Stimulated activated CD8-positive, alpha-beta memory T cell treated with anti-CD3 and anti-CD28 coated beads, Interleukin-4, amount 100 ng/mL, for 1 hour (primary cell): Measurements from ENCODE around the gene PNLIPRP1.

Experiments
- DNase-seq, 2 donors: peaks; one replicate each; pipeline ENCODE4 v3.0.0-alpha.2; 2020; ENCODE audit warnings: low read depth in 2 of 2, low spot score in 1 of 2

Gene PNLIPRP1

GRCh38 chr10:116631871-116632295, 41.1 kb downstream of the PNLIPRP1 start:
- DNase-seq = no peak

GRCh38 chr10:116632596-116633215, 41.9 kb downstream of the PNLIPRP1 start:
- no peak for DNase-seq

- DNase-seq = no peak
Observed at GRCh38 chr10:116633216-116633600, 42.4 kb downstream of the PNLIPRP1 start.

GRCh38 chr10:116634126-116634975, 43.6 kb downstream of the PNLIPRP1 start:
- DNase-seq = no peak

- DNase-seq = no peak
Observed at GRCh38 chr10:116636385-116636784, 45.6 kb downstream of the PNLIPRP1 start.

- DNase-seq = no peak
Observed at GRCh38 chr10:116636976-116637375, 46.2 kb downstream of the PNLIPRP1 start.

- no peak for DNase-seq
Observed at GRCh38 chr10:116637830-116638229, 47.1 kb downstream of the PNLIPRP1 start.

- DNase-seq = no peak
Observed at GRCh38 chr10:116646502-116646901, 55.7 kb downstream of the PNLIPRP1 start.

GRCh38 chr10:116648903-116649302, 58.1 kb downstream of the PNLIPRP1 start:
- DNase-seq = no peak

GRCh38 chr10:116653885-116654284, 63.1 kb downstream of the PNLIPRP1 start:
- no peak for DNase-seq

GRCh38 chr10:116654816-116655215, 64.1 kb downstream of the PNLIPRP1 start:
- DNase-seq = no peak

GRCh38 chr10:116655568-116655967, 64.8 kb downstream of the PNLIPRP1 start:
- no peak for DNase-seq

GRCh38 chr10:116656044-116656443, 65.3 kb downstream of the PNLIPRP1 start:
- no peak for DNase-seq

GRCh38 chr10:116657863-116658551, 67.2 kb downstream of the PNLIPRP1 start:
- DNase-seq = no peak
